ENCODE results near the gene AQP5.

Gene AQP5

GRCh38 chr12:49961111-49961922 lies at the start of gene AQP5:
AQP5 (plus strand) TSS chr12:49961872; CDS start chr12:49962018, 146 bp downstream.
- no peaks in the 10 kb centered on the region for H3K9me3 Mint-ChIP-seq
- ATAC-seq (ENCODE audit: low read depth) (peak; percentile 26), DNase-seq (ENCODE audit: low spot score in 2 of 2) (no peak)
- H3K27me3 Mint-ChIP-seq = peaks cover 34% of the 10 kb centered on the region
- no peaks in the 10 kb centered on the region for H3K36me3 Mint-ChIP-seq
- H3K4me3 Mint-ChIP-seq = peak within 1 kb of the TSS; percentile 56
- H3K27ac Mint-ChIP-seq = no peak within 1 kb of the TSS
- H3K4me1 Mint-ChIP-seq = peaks cover 8% of the 10 kb centered on the region

GRCh38 chr12:49912345-49913255 lies 49.1 kb upstream of the AQP5 start:
- ATAC-seq (ENCODE audit: low read depth) = no peak
- no peaks in the 10 kb centered on the region for H3K4me1 Mint-ChIP-seq

GRCh38 chr12:49916129-49916919 lies 45.3 kb upstream of the AQP5 start:
- Mint-ChIP-seq H3K27me3 (peaks cover 18% of the 10 kb centered on the region), H3K9me3 (no peaks in the 10 kb centered on the region), H3K4me1 (no peaks in the 10 kb centered on the region), H3K4me3 (no peak overlapping the region), H3K36me3 (no peaks in the 10 kb centered on the region), H3K27ac (no peak overlapping the region)
- no peak for ATAC-seq (ENCODE audit: low read depth)
- no peak for DNase-seq (ENCODE audit: low spot score in 2 of 2)

More at GRCh38 chr12:49912345-49913255, 49.1 kb upstream of the AQP5 start:
- no peak overlapping the region for H3K27ac Mint-ChIP-seq
- no peaks in the 10 kb centered on the region for H3K9me3 Mint-ChIP-seq
- no peaks in the 10 kb centered on the region for H3K36me3 Mint-ChIP-seq
- H3K27me3 Mint-ChIP-seq = peaks cover 22% of the 10 kb centered on the region
- DNase-seq (ENCODE audit: low spot score in 2 of 2) = no peak
- no peak overlapping the region for H3K4me3 Mint-ChIP-seq

- H3K36me3 Mint-ChIP-seq = no peaks in the 10 kb centered on the region
- H3K27ac Mint-ChIP-seq = no peak overlapping the region
- no peaks in the 10 kb centered on the region for H3K9me3 Mint-ChIP-seq
- H3K27me3 Mint-ChIP-seq = peaks cover 15% of the 10 kb centered on the region
- H3K4me3 Mint-ChIP-seq = no peak overlapping the region
- ATAC-seq (ENCODE audit: low read depth) (no peak), DNase-seq (ENCODE audit: low spot score in 2 of 2) (no peak)
- no peaks in the 10 kb centered on the region for H3K4me1 Mint-ChIP-seq
Observed at GRCh38 chr12:49917166-49917787, 44.4 kb upstream of the AQP5 start.

GRCh38 chr12:49917788-49918173 lies 43.9 kb upstream of the AQP5 start:
- Mint-ChIP-seq H3K27me3 (peaks cover 12% of the 10 kb centered on the region), H3K27ac (no peak overlapping the region), H3K36me3 (no peaks in the 10 kb centered on the region), H3K9me3 (no peaks in the 10 kb centered on the region), H3K4me3 (no peak overlapping the region), H3K4me1 (no peaks in the 10 kb centered on the region)
- ATAC-seq (ENCODE audit: low read depth) = no peak
- no peak for DNase-seq (ENCODE audit: low spot score in 2 of 2)

- Mint-ChIP-seq H3K27ac (no peak overlapping the region), H3K4me1 (no peaks in the 10 kb centered on the region)
Observed at GRCh38 chr12:49920241-49920914, 41.3 kb upstream of the AQP5 start.

GRCh38 chr12:49920915-49921286 lies 40.8 kb upstream of the AQP5 start:
- H3K27ac Mint-ChIP-seq = no peak overlapping the region
- no peak for DNase-seq (ENCODE audit: low spot score in 2 of 2)
- H3K27me3 Mint-ChIP-seq = peaks cover 6% of the 10 kb centered on the region
- H3K36me3 Mint-ChIP-seq = no peaks in the 10 kb centered on the region
- no peaks in the 10 kb centered on the region for H3K9me3 Mint-ChIP-seq
- ATAC-seq (ENCODE audit: low read depth) = no peak
- H3K4me1 Mint-ChIP-seq = no peaks in the 10 kb centered on the region
- H3K4me3 Mint-ChIP-seq = no peak overlapping the region

More at GRCh38 chr12:49920241-49920914, 41.3 kb upstream of the AQP5 start:
- no peaks in the 10 kb centered on the region for H3K36me3 Mint-ChIP-seq
- peaks cover 6% of the 10 kb centered on the region for H3K27me3 Mint-ChIP-seq
- no peak overlapping the region for H3K4me3 Mint-ChIP-seq
- ATAC-seq (ENCODE audit: low read depth) (no peak), DNase-seq (ENCODE audit: low spot score in 2 of 2) (no peak)
- H3K9me3 Mint-ChIP-seq = no peaks in the 10 kb centered on the region

- DNase-seq (ENCODE audit: low spot score in 2 of 2) (no peak), ATAC-seq (ENCODE audit: low read depth) (no peak)
- no peaks in the 10 kb centered on the region for H3K9me3 Mint-ChIP-seq
- H3K4me1 Mint-ChIP-seq = no peaks in the 10 kb centered on the region
- no peaks in the 10 kb centered on the region for H3K36me3 Mint-ChIP-seq
- H3K27ac Mint-ChIP-seq = no peak overlapping the region
- H3K27me3 Mint-ChIP-seq = peaks cover 6% of the 10 kb centered on the region
- no peak overlapping the region for H3K4me3 Mint-ChIP-seq
Observed at GRCh38 chr12:49921299-49921698, 40.4 kb upstream of the AQP5 start.

- Mint-ChIP-seq H3K27me3 (peaks cover 6% of the 10 kb centered on the region), H3K36me3 (no peaks in the 10 kb centered on the region), H3K4me1 (no peaks in the 10 kb centered on the region), H3K9me3 (no peaks in the 10 kb centered on the region), H3K27ac (no peak overlapping the region), H3K4me3 (no peak overlapping the region)
- ATAC-seq (ENCODE audit: low read depth) = no peak
- no peak for DNase-seq (ENCODE audit: low spot score in 2 of 2)
Observed at GRCh38 chr12:49921936-49922335, 39.7 kb upstream of the AQP5 start.

- no peak overlapping the region for H3K27ac Mint-ChIP-seq
- no peaks in the 10 kb centered on the region for H3K36me3 Mint-ChIP-seq
- DNase-seq (ENCODE audit: low spot score in 2 of 2) = no peak
- H3K9me3 Mint-ChIP-seq = no peaks in the 10 kb centered on the region
- ATAC-seq (ENCODE audit: low read depth) = no peak
- H3K27me3 Mint-ChIP-seq = peaks cover 3% of the 10 kb centered on the region
- no peaks in the 10 kb centered on the region for H3K4me1 Mint-ChIP-seq
- H3K4me3 Mint-ChIP-seq = no peak overlapping the region
Observed at GRCh38 chr12:49922349-49923034, 39.2 kb upstream of the AQP5 start.

- DNase-seq (ENCODE audit: low spot score in 2 of 2) (no peak), ATAC-seq (ENCODE audit: low read depth) (no peak)
- no peak overlapping the region for H3K4me3 Mint-ChIP-seq
- no peaks in the 10 kb centered on the region for H3K4me1 Mint-ChIP-seq
- no peaks in the 10 kb centered on the region for H3K9me3 Mint-ChIP-seq
- no peaks in the 10 kb centered on the region for H3K27me3 Mint-ChIP-seq
- no peak overlapping the region for H3K27ac Mint-ChIP-seq
- H3K36me3 Mint-ChIP-seq = no peaks in the 10 kb centered on the region
Observed at GRCh38 chr12:49923035-49923644, 38.5 kb upstream of the AQP5 start.

- ATAC-seq (ENCODE audit: low read depth) (no peak), DNase-seq (ENCODE audit: low spot score in 2 of 2) (no peak)
- Mint-ChIP-seq H3K36me3 (no peaks in the 10 kb centered on the region), H3K9me3 (no peaks in the 10 kb centered on the region), H3K4me3 (no peak overlapping the region), H3K27ac (no peak overlapping the region), H3K27me3 (no peaks in the 10 kb centered on the region), H3K4me1 (no peaks in the 10 kb centered on the region)
Observed at GRCh38 chr12:49923880-49924556, 37.7 kb upstream of the AQP5 start.
